Epithelial cell of proximal tubule (primary cell): ENCODE results near the gene ANXA9. TPM values are rescaled to one million over a fixed set of nuclear protein-coding genes. Genes with fewer than 3 reads are reported as not detected.

ENCODE experiments used
- DNase-seq: peaks from one replicate; pipeline ENCODE4 v3.0.0-alpha.2; 2011; ENCODE audit warnings: low read depth
- H3K4me3 ChIP-seq: 2 replicates; pipeline ENCODE4 v1.5.1; 2011; ENCODE audit warnings: low read depth, mild to moderate bottlenecking, low read length
- total RNA-seq: library from RNA; depleted of rRNA; stranded (reverse); fragments of >200 nt; gene quantifications from 2 replicates; pipeline ENCODE4 v1.2.3, GENCODE V29; 2015
- TF ChIP-seq, protein P1 (sequence below): conservative IDR thresholded peaks from 2 replicates; pipeline ENCODE4 v1.5.1; 2012; ENCODE audit warnings: low read depth, mild to moderate bottlenecking, low read length

ANXA9 gene
- total RNA-seq, 1 donor from 2014 or later = 0.12 TPM

DNA sequence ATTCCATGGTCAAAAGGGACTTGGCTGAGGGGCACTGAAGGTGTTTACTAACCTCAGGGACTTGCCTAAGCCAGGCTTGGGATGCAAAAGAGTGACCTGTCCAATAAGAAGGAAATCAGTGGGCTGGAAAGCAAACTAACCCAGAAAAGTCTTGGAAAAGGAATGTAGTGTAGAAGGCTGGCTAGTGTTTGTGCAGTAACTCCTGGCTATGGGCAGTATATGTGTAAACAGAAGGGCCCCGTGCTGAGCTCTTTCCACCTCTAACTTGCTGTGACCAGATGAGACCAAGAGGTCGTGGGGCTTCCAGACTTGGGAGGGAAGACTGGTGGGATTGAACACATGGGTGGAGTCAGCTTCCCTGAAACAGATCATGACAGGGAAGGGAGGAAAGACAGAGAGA, 20.5 kb downstream of the ANXA9 start:
- H3K4me3 ChIP-seq = peak overlapping the region; percentile 32
- TF ChIP-seq, protein P1, sequence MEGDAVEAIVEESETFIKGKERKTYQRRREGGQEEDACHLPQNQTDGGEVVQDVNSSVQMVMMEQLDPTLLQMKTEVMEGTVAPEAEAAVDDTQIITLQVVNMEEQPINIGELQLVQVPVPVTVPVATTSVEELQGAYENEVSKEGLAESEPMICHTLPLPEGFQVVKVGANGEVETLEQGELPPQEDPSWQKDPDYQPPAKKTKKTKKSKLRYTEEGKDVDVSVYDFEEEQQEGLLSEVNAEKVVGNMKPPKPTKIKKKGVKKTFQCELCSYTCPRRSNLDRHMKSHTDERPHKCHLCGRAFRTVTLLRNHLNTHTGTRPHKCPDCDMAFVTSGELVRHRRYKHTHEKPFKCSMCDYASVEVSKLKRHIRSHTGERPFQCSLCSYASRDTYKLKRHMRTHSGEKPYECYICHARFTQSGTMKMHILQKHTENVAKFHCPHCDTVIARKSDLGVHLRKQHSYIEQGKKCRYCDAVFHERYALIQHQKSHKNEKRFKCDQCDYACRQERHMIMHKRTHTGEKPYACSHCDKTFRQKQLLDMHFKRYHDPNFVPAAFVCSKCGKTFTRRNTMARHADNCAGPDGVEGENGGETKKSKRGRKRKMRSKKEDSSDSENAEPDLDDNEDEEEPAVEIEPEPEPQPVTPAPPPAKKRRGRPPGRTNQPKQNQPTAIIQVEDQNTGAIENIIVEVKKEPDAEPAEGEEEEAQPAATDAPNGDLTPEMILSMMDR = no peak
- no peak for DNase-seq

- TF ChIP-seq, protein P1 = no peak
- DNase-seq = no peak
- H3K4me3 ChIP-seq = peak overlapping the region; percentile 32
Measured at GRCh38 chr1:151003180-151003579, 21.1 kb downstream of the ANXA9 start.

GRCh38 chr1:151005729-151006319, 23.7 kb downstream of the ANXA9 start:
- no peak for DNase-seq
- TF ChIP-seq, protein P1 = peak; percentile 11
- peak overlapping the region; percentile 66 for H3K4me3 ChIP-seq

DNA sequence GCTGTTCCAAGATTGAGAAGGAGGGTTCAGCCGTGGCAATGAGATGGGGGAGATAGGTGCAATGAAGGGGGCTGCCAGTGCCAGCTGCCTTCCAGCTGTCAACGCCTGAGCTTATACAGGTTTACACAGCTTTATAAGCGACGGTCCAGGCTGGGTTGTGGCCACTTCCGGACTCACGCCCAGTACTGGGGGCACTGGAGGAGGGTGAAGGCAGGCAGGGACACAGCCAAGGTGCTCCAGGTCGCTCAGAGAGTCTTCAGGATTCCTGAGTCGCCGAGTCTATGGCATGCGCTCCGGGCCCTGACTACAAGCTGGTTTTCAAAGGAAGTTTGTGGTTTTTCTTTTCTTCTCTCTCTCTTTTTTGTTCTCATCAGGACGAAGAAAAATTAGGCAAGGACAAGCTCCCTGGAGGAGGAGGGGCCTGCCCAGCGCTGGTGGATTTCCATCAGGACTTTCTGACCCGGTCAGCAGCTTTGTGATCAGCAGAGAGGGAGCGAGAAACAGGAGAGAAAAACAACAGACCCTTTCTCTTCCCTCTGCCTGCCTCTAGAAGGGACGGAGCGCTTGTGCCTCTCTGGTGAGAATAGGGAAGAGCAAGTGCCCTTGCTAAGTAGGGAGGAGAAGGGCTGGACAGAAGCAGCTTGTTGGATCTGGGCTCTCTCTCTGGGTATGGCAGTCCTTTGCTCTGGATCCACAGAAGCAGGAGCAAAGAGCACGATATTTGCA, 24.4 kb downstream of the ANXA9 start, which contains the start of gene MINDY1:
TSS of gene MINDY1 (minus strand) at position 576 of the 726 bp plus-strand sequence. CDS start 4,285 bp downstream, outside the sequence.
- peak; percentile 58 for DNase-seq
- TF ChIP-seq, protein P1 = peak; percentile 55
- peak within 1 kb of the TSS; percentile 88 for H3K4me3 ChIP-seq

DNA sequence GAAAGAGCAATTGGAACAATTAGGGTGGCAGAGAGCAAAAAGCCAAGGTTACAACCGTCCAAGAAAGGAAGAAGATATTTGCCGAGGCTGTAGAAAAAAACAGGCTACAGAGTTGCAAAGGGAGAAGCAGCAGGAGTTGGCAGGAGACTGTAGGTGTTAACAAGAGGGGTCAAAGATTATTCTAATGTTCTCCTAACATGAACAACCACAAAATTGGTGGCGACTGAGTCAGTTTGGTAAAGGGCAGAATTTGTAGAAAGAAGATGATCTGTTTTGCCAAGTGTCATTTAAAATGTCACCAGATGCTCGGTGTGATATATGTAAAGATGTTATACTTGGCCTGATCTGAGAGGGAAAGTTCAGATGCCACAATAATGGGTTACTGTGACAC, 25.8 kb downstream of the ANXA9 start:
- TF ChIP-seq, protein P1 = no peak
- DNase-seq = no peak
- peak overlapping the region; percentile 88 for H3K4me3 ChIP-seq

GRCh38 chr1:151008244-151009205, 26.4 kb downstream of the ANXA9 start, which contains the start of gene PRUNE1:
Gene PRUNE1 (plus strand): TSS chr1:151008449. CDS start chr1:151008633, 184 bp downstream.
- TF ChIP-seq, protein P1 = no peak
- DNase-seq = peak; percentile 74
- H3K4me3 ChIP-seq = peak within 1 kb of the TSS; percentile 88
